ENCODE data around the gene CD300C. TPM values are rescaled to one million over a fixed set of nuclear protein-coding genes. Genes with fewer than 3 reads are reported as not detected.

Gene CD300C
- total RNA-seq, 1 donor from 2014 or later = not detected

DNA sequence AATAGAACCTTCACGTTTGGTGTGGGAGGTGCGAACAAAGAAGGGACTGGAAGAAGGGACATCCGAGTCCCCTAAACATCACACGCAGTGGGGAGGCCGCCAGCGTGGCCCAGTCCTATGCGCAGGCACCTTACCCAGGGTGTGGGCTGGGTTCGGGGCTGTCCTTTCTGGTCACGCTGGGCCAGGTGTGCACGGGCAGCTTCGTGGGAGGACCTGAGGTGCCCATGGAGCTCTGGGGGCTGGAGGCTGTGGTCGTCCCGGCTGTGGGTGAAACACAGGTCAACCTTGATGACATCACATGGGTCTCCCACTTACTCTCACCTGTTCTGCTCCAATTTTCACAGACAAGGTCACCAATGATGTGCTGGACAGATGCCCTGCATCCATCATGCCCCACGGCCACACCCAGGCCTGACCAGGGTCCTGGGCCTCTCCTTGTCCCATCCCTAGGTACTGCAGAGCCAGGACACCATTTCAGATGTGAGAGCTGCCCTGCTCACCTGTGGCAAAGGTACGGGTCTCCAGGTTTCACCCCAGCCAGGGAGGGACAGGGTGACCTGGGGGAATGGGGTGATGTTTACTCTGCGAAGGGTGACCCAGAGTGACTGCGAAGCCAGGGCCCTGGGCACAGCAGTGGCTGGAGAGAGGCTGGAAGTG is 3.1 kb downstream of the CD300C start:
- H3K27me3 Mint-ChIP-seq (ENCODE audit: unreplicated experiment) = peaks cover 26% of the 10 kb centered on the region
- no peaks in the 10 kb centered on the region for H3K4me1 Mint-ChIP-seq (ENCODE audit: low read depth, unreplicated experiment)
- no peak overlapping the region for H3K4me3 Mint-ChIP-seq (ENCODE audit: unreplicated experiment)
- no peak for DNase-seq
- H3K36me3 Mint-ChIP-seq (ENCODE audit: unreplicated experiment) = peaks cover 5% of the 10 kb centered on the region
- H3K27ac Mint-ChIP-seq (ENCODE audit: unreplicated experiment) = no peak overlapping the region
- TF ChIP-seq CTCF (IDR thresholded peaks at IDR 0.05; ENCODE audit: partially characterized antibody, unreplicated experiment) = no peak
- peaks cover 2% of the 10 kb centered on the region for H3K9me3 Mint-ChIP-seq (ENCODE audit: unreplicated experiment)

GRCh38 chr17:74542166-74542565 is 3.7 kb downstream of the CD300C start:
- no peaks in the 10 kb centered on the region for H3K4me1 Mint-ChIP-seq (ENCODE audit: low read depth, unreplicated experiment)
- H3K36me3 Mint-ChIP-seq (ENCODE audit: unreplicated experiment) = peaks cover 5% of the 10 kb centered on the region
- H3K27me3 Mint-ChIP-seq (ENCODE audit: unreplicated experiment) = peaks cover 23% of the 10 kb centered on the region
- H3K27ac Mint-ChIP-seq (ENCODE audit: unreplicated experiment) = no peak overlapping the region
- H3K9me3 Mint-ChIP-seq (ENCODE audit: unreplicated experiment) = peaks cover 2% of the 10 kb centered on the region
- no peak for TF ChIP-seq CTCF (IDR thresholded peaks at IDR 0.05; ENCODE audit: partially characterized antibody, unreplicated experiment)
- peak overlapping the region; percentile 0 for H3K4me3 Mint-ChIP-seq (ENCODE audit: unreplicated experiment)
- DNase-seq = no peak

GRCh38 chr17:74541176-74542111 is 4.5 kb downstream of the CD300C start:
- H3K36me3 Mint-ChIP-seq (ENCODE audit: unreplicated experiment) = peaks cover 5% of the 10 kb centered on the region
- peak overlapping the region; percentile 22 for H3K27ac Mint-ChIP-seq (ENCODE audit: unreplicated experiment)
- peaks cover 2% of the 10 kb centered on the region for H3K9me3 Mint-ChIP-seq (ENCODE audit: unreplicated experiment)
- no peak for DNase-seq
- H3K4me3 Mint-ChIP-seq (ENCODE audit: unreplicated experiment) = no peak overlapping the region
- no peak for TF ChIP-seq CTCF (IDR thresholded peaks at IDR 0.05; ENCODE audit: partially characterized antibody, unreplicated experiment)
- no peaks in the 10 kb centered on the region for H3K4me1 Mint-ChIP-seq (ENCODE audit: low read depth, unreplicated experiment)
- H3K27me3 Mint-ChIP-seq (ENCODE audit: unreplicated experiment) = peaks cover 20% of the 10 kb centered on the region

GRCh38 chr17:74539281-74539820 is 6.6 kb downstream of the CD300C start:
- Mint-ChIP-seq H3K4me1 (ENCODE audit: low read depth, unreplicated experiment) (no peaks in the 10 kb centered on the region), H3K27me3 (ENCODE audit: unreplicated experiment) (peaks cover 17% of the 10 kb centered on the region), H3K36me3 (ENCODE audit: unreplicated experiment) (peaks cover 5% of the 10 kb centered on the region), H3K9me3 (ENCODE audit: unreplicated experiment) (peaks cover 2% of the 10 kb centered on the region), H3K27ac (ENCODE audit: unreplicated experiment) (peak overlapping the region; percentile 31), H3K4me3 (ENCODE audit: unreplicated experiment) (no peak overlapping the region)
- no peak for TF ChIP-seq CTCF (IDR thresholded peaks at IDR 0.05; ENCODE audit: partially characterized antibody, unreplicated experiment)
- no peak for DNase-seq

All from glutamatergic neuron (in vitro differentiated cells).